ENCODE measurements around the gene SEL1L3. TPM values are rescaled to one million over a fixed set of nuclear protein-coding genes. Genes with fewer than 3 reads are reported as not detected.

The SEL1L3 gene
- polyA plus RNA-seq, 1 experiment = 38.7 TPM

DNA sequence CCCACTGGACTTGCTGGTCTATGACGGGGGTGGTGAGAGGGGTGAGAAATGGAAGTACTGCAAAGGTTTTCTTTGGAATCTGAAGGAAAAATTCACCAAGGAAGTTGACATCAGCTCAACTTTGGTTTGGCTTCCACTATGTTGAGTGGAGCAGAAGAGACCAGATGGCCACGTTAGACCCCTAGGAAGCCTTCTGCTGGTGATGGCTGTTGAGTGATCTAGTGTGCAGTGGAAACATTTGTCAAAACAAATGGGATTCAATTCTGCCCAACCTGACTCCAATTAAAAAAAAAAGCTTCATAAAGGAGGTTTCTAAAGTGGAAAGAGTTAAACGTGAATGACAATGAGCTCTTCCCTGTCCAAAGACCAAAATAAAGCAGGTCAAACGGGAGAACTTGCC lies 25.7 kb downstream of the SEL1L3 start:
- Histone ChIP-seq H3K4me3 (ENCODE audit: low read depth, low read length) (no peak overlapping the region), H3K27ac (ENCODE audit: low read depth, low read length) (no peak overlapping the region), H3K9me3 (ENCODE audit: control insufficient read depth, insufficient read depth, low read length) (no peaks in the 10 kb centered on the region), H3K27me3 (ENCODE audit: control insufficient read depth, insufficient read depth, low read length) (no peaks in the 10 kb centered on the region)
- POLR2A ChIA-PET = no interaction called here
- DNase-seq (ENCODE audit: low read depth, low spot score) = no peak
- CTCF ChIA-PET = no interaction called here
- TF ChIP-seq CTCF (IDR thresholded peaks at IDR 0.05; ENCODE audit: low read depth, low read length) = no peak

DNA sequence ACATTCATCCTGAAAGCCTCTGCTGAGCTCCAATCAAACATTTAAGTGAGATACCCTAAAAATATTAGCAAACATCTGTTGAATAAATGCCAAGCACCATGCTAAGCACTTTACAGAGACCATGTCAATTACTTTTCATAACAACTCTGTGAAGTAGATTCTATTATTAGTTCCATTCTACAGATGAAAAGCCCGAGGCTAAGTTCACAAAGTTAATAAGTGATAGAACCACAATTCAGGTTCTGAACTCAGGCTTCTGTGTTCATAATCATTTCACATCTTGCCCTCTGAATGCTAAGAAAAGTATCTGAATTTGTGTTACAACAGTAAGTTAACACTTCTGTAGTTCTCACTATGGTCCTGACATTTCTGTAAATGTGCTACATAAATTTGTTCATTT lies 27.4 kb downstream of the SEL1L3 start:
- no peak for DNase-seq (ENCODE audit: low read depth, low spot score)
- no peak for TF ChIP-seq CTCF (IDR thresholded peaks at IDR 0.05; ENCODE audit: low read depth, low read length)
- CTCF ChIA-PET = no interaction called here
- Histone ChIP-seq H3K27me3 (ENCODE audit: control insufficient read depth, insufficient read depth, low read length) (no peaks in the 10 kb centered on the region), H3K9me3 (ENCODE audit: control insufficient read depth, insufficient read depth, low read length) (no peaks in the 10 kb centered on the region), H3K4me3 (ENCODE audit: low read depth, low read length) (no peak overlapping the region), H3K27ac (ENCODE audit: low read depth, low read length) (no peak overlapping the region)
- POLR2A ChIA-PET = no interaction called here

DNA sequence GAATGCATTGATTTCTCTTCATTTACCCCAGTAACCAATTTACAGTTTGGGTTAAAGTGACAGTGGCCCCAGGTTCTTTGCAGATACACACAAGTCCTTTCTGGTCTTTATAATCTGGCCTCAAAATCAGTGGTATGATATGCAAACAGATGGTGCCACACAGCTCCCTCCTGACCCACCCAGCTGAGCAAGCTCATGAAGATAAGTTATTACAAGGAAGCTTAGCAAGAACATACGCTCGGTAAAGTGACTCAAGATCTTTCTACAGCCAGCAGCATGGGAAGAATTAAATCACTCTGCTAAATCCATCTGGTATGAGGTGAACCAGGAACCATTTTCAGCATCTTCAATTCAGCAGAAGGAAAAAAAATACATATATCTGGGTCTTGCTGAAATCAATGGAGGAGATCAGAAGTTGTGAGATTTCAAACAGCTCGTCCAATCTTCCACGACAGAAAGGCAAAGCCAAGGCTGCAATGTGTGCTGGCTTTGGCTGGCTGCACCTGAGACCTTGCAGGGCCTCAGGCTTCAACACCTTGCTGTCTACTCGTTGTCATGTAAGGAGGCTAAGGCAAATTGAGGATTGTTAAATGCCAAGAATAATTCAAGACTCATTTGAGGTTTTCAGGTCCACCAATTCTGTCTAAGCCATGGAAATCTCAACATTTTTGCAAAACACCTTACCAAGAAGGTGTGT lies 28.2 kb downstream of the SEL1L3 start:
- TF ChIP-seq CTCF (IDR thresholded peaks at IDR 0.05; ENCODE audit: low read depth, low read length) = no peak
- Histone ChIP-seq H3K4me3 (ENCODE audit: low read depth, low read length) (no peak overlapping the region), H3K27me3 (ENCODE audit: control insufficient read depth, insufficient read depth, low read length) (no peaks in the 10 kb centered on the region), H3K9me3 (ENCODE audit: control insufficient read depth, insufficient read depth, low read length) (no peaks in the 10 kb centered on the region), H3K27ac (ENCODE audit: low read depth, low read length) (no peak overlapping the region)
- POLR2A ChIA-PET = no interaction called here
- CTCF ChIA-PET = no interaction called here
- no peak for DNase-seq (ENCODE audit: low read depth, low spot score)

DNA sequence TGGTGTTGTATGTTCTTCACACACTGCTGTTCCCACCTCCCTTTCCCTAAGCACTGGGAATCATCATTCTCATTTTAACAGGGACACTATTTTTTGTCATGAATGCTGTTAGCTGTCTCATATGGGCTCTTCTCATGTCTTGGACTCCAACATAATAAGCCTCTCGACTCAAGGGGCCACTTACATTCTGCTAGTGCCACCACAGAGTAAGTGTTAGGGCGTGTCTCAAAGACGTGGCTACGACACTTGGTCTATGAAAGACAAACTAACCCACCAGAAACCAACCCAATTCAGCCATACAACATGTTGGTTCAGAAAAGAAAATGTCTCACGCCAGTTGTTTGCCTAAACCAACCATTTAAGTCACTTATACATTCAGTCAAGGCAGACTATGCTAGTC lies 32.2 kb downstream of the SEL1L3 start:
- no peak for TF ChIP-seq CTCF (IDR thresholded peaks at IDR 0.05; ENCODE audit: low read depth, low read length)
- no peaks in the 10 kb centered on the region for H3K9me3 ChIP-seq (ENCODE audit: control insufficient read depth, insufficient read depth, low read length)
- DNase-seq (ENCODE audit: low read depth, low spot score) = no peak
- H3K4me3 ChIP-seq (ENCODE audit: low read depth, low read length) = no peak overlapping the region
- CTCF ChIA-PET = interaction anchor here (1.6 kb wide), 1 partner anchor 391 kb away, joined by 5 read pairs; no protein-coding TSS in a partner anchor
- H3K27ac ChIP-seq (ENCODE audit: low read depth, low read length) = no peak overlapping the region
- no peaks in the 10 kb centered on the region for H3K27me3 ChIP-seq (ENCODE audit: control insufficient read depth, insufficient read depth, low read length)
- POLR2A ChIA-PET = no interaction called here

DNA sequence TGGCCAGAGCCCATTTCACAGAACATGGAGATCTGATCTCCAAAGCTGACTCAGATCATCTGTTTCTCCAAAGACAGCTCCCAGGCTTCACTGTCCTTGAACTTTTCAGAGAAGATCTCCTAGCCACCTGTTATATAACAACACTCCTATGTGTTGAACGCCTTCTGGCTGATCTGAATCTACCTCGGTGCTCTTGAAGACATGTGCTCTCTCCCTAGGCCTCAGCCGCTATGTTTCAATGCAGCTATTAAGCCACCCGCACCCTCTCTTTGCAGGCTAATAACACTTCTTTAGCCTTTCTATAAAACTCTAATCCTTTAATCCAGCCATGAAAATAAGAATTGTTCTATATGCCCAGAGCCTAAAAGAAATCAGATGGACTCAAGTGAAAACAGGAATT lies 34.9 kb downstream of the SEL1L3 start:
- Histone ChIP-seq H3K9me3 (ENCODE audit: control insufficient read depth, insufficient read depth, low read length) (no peaks in the 10 kb centered on the region), H3K27ac (ENCODE audit: low read depth, low read length) (no peak overlapping the region), H3K4me3 (ENCODE audit: low read depth, low read length) (no peak overlapping the region), H3K27me3 (ENCODE audit: control insufficient read depth, insufficient read depth, low read length) (no peaks in the 10 kb centered on the region)
- no peak for DNase-seq (ENCODE audit: low read depth, low spot score)
- POLR2A ChIA-PET = no interaction called here
- CTCF ChIA-PET = interaction anchor here (0.6 to 0.7 kb wide), 2 partner anchors 404 to 1183 kb away, joined by 3 to 4 read pairs; no protein-coding TSS in a partner anchor
- TF ChIP-seq CTCF (IDR thresholded peaks at IDR 0.05; ENCODE audit: low read depth, low read length) = no peak

Measured in AG04450 (cell line).